Thyroid gland (tissue), 4 donors: Measurements from ENCODE around the gene LPCAT2.

Experiments used
- CTCF ChIP-seq, 6 experiments: fragments of 200-600 bp in 3 of 6; fragments of 450-650 bp in 3 of 6; sonication (generic) in 3 of 6; IDR thresholded peaks; one replicate each; pipeline ENCODE4 v1.5.1; 2016 to 2019; ENCODE audit warnings: antibody characterized with exemption in 6 of 6, mild to moderate bottlenecking in 2 of 6, inconsistent platforms in 1 of 6, moderate library complexity in 1 of 6
- POLR2A ChIP-seq, 2 donors: fragments of 450-650 bp; IDR thresholded peaks; one replicate each; pipeline ENCODE4 v1.6.1; 2017; ENCODE audit warnings: antibody characterized with exemption in 2 of 2, mild to moderate bottlenecking in 2 of 2, moderate library complexity in 1 of 2

DNA sequence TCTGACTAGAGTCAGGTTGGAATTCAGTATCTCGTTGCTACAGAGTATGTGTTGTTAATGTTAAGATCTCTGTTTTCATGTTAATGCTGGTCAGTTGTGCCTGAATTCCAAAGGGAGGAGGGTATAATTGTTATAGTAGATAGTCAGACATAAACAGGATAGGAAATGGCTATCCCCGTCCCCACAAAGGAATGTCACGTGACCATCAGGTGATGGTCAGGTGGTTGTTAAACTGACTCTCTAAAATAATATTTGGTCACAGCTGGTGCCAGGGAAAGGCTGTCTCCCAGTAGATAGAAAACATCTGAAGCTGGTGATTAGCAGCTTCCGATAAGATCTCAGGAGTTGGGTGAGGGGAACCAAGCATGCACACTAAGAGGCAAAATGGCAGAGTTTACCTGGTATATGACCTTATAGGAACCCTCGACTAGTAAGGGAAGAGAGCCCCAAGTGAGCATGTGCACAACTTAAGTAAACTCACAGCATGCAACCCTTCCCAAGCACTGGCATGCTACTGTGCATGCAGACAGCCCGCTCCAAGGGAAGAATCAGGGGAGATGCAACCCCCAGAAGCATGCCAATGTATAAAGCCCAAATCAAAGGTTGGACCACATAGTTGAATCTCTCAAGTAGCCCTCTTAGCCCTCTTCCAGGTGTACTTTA is 119.6 kb downstream of the LPCAT2 start:
- TF ChIP-seq CTCF (IDR thresholded peaks at IDR 0.05) = no peak
- no peak for TF ChIP-seq POLR2A (IDR thresholded peaks at IDR 0.05)
